Epithelial cell of esophagus (primary cell): ENCODE results near the gene SYNPR.

Source experiments
- DNase-seq: peaks from one replicate; pipeline ENCODE4 v3.0.0; 2010; ENCODE audit warnings: low read depth
- H3K4me3 ChIP-seq: 2 replicates; pipeline ENCODE4 v1.5.1; 2011; ENCODE audit warnings: mild to moderate bottlenecking, low read length, control low read depth
- TF ChIP-seq, protein P1 (sequence below): IDR thresholded peaks from 2 replicates; pipeline ENCODE4 v1.5.1; 2011; ENCODE audit warnings: low read depth, mild to moderate bottlenecking, low read length, control low read depth, inconsistent platforms; ENCODE audit not compliant: insufficient read depth; ENCODE audit errors: missing control alignments

The SYNPR gene

DNA sequence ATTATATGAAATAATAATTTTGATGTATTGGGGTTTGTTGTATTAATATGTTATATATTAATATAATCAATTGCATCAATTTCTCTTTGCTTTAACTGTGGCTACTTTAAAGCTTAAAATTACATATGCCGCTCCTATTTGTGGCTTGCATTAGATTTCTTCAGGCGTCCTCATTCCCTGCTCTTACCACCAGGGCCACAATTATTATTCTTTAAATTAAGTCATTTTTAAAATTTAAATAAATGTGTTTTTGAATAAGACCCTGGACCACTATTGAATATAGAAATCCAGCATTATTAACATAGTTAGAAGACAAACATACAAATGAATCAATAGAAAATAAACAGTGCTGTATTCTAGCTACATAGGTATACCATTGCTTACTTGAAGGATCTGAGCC, 318.9 kb downstream of the SYNPR start:
- TF ChIP-seq, protein P1, sequence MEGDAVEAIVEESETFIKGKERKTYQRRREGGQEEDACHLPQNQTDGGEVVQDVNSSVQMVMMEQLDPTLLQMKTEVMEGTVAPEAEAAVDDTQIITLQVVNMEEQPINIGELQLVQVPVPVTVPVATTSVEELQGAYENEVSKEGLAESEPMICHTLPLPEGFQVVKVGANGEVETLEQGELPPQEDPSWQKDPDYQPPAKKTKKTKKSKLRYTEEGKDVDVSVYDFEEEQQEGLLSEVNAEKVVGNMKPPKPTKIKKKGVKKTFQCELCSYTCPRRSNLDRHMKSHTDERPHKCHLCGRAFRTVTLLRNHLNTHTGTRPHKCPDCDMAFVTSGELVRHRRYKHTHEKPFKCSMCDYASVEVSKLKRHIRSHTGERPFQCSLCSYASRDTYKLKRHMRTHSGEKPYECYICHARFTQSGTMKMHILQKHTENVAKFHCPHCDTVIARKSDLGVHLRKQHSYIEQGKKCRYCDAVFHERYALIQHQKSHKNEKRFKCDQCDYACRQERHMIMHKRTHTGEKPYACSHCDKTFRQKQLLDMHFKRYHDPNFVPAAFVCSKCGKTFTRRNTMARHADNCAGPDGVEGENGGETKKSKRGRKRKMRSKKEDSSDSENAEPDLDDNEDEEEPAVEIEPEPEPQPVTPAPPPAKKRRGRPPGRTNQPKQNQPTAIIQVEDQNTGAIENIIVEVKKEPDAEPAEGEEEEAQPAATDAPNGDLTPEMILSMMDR, result no peak
- no peak overlapping the region for H3K4me3 ChIP-seq
- no peak for DNase-seq

DNA sequence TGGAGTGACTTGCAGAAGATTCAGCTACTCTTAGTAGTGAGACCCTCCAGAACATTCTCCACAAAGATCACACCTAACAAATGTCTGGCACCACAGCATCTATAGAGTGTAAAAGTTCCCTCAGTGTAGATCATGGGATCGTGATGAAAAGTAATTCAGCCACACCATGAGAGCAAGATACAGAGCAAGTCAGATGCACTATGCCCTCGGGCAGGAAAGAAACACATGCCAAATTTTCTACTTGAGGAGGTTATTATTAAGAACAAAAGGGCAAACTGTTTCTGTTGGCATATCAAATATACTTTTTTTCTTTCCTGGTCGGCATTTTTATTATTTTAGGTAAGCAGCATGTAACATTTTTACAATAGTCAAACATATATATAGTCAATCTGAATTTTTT, 329.6 kb downstream of the SYNPR start:
- TF ChIP-seq, protein P1, result no peak
- DNase-seq, result peak; percentile 8
- no peak overlapping the region for H3K4me3 ChIP-seq

DNA sequence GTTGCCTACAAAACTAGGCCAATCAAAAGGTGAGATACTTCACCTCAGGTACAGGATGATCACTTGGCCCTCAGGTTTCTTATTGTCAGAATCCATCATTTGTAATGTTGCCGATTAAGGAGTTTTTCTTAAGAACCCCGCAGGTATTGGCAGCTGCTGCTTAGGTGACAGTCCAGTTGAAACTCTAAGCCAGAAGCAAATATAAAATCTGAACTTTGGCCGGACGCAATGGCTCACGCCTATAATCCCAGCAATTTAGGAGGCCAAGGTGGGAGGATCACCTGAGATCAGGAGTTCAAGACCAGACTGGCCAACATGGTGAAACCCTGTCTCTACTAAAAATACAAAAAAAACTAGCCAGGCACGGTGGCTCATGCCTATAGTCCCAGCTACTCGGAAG, 331.3 kb downstream of the SYNPR start:
- DNase-seq, result no peak
- TF ChIP-seq, protein P1, result no peak

GRCh38 chr3:63609834-63610233, 331.7 kb downstream of the SYNPR start:
- TF ChIP-seq, protein P1, result no peak
- no peak for DNase-seq

More for the DNA sequence above, 331.3 kb downstream of the SYNPR start:
- no peak overlapping the region for H3K4me3 ChIP-seq

GRCh38 chr3:63611382-63611781, 333.3 kb downstream of the SYNPR start:
- no peak for DNase-seq
- no peak overlapping the region for H3K4me3 ChIP-seq
- TF ChIP-seq, protein P1, result no peak

More at GRCh38 chr3:63609834-63610233, 331.7 kb downstream of the SYNPR start:
- no peak overlapping the region for H3K4me3 ChIP-seq

DNA sequence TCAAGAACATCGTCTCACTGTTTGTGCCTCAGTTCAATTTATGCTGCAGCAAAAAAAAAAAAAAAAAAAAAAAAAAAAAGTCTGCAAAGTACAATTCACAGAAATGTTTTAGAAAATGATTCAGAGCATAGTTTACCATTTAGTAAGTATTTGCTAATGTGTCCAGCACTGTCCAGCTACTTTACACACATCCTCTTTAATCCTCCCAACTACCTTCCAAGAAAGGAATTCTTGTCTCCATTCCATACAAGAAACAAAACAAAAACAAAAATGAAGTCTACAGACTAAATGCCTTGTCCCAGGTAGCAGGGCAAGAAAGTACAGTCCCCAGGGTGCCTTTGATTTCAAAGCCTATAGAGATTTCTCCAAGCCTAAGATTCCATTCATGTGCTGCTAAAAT, 335.5 kb downstream of the SYNPR start:
- TF ChIP-seq, protein P1, result no peak
- no peak overlapping the region for H3K4me3 ChIP-seq

GRCh38 chr3:63617391-63617790, 339.3 kb downstream of the SYNPR start:
- DNase-seq, result no peak
- TF ChIP-seq, protein P1, result no peak

More for the DNA sequence above, 335.5 kb downstream of the SYNPR start:
- DNase-seq, result peak; percentile 24

More at GRCh38 chr3:63617391-63617790, 339.3 kb downstream of the SYNPR start:
- no peak overlapping the region for H3K4me3 ChIP-seq
